ENCODE data around the gene GSPT1.

The GSPT1 gene

GRCh38 chr16:11851294-11852091 lies 64.3 kb downstream of the GSPT1 start, which contains the start of gene RSL1D1:
TSS of gene RSL1D1 (minus strand) at chr16:11851542. CDS start at chr16:11851512, 30 bp downstream.
- TF ChIP-seq TAF1 (IDR thresholded peaks at IDR 0.05; ENCODE audit: borderline replicate concordance, insufficient read depth, low read length), result peak; percentile 88
- no peak for TF ChIP-seq SIN3A (IDR thresholded peaks at IDR 0.05; ENCODE audit: borderline replicate concordance, insufficient read depth, low read length)
- TF ChIP-seq REST (IDR thresholded peaks at IDR 0.05; ENCODE audit: insufficient read depth in 1 of 2, low read depth in 2 of 2, low read length in 2 of 2), result peak; percentile 31 to 42; a peak in 1 of 4 replicates
- TF ChIP-seq POLR2AphosphoS5 (IDR thresholded peaks at IDR 0.05; ENCODE audit: low read depth, low read length), result peak; percentile 97

- no peak for TF ChIP-seq SIN3A (IDR thresholded peaks at IDR 0.05; ENCODE audit: borderline replicate concordance, insufficient read depth, low read length)
- TF ChIP-seq TAF1 (IDR thresholded peaks at IDR 0.05; ENCODE audit: borderline replicate concordance, insufficient read depth, low read length), result no peak
- TF ChIP-seq FOXP2 (optimal IDR thresholded peaks at IDR 0.05; ENCODE audit: borderline replicate concordance, extremely low read depth, extremely low read length, insufficient read depth), result no peak
- TF ChIP-seq REST (IDR thresholded peaks at IDR 0.05; ENCODE audit: insufficient read depth in 1 of 2, low read depth in 2 of 2, low read length in 2 of 2), result no peak
Measured at GRCh38 chr16:11848842-11849241, 66.9 kb downstream of the GSPT1 start.

GRCh38 chr16:11844499-11844898 lies 71.3 kb downstream of the GSPT1 start:
- no peak for TF ChIP-seq TAF1 (IDR thresholded peaks at IDR 0.05; ENCODE audit: borderline replicate concordance, insufficient read depth, low read length)
- TF ChIP-seq FOXP2 (optimal IDR thresholded peaks at IDR 0.05; ENCODE audit: borderline replicate concordance, extremely low read depth, extremely low read length, insufficient read depth), result no peak
- TF ChIP-seq SIN3A (IDR thresholded peaks at IDR 0.05; ENCODE audit: borderline replicate concordance, insufficient read depth, low read length), result no peak
- TF ChIP-seq POLR2AphosphoS5 (IDR thresholded peaks at IDR 0.05; ENCODE audit: low read depth, low read length), result no peak
- no peak for TF ChIP-seq REST (IDR thresholded peaks at IDR 0.05; ENCODE audit: insufficient read depth in 1 of 2, low read depth in 2 of 2, low read length in 2 of 2)

GRCh38 chr16:11843861-11844260 lies 71.9 kb downstream of the GSPT1 start:
- peak; percentile 36; the same call in 1 of the 2 replicates for TF ChIP-seq POLR2AphosphoS5 (IDR thresholded peaks at IDR 0.05; ENCODE audit: low read depth, low read length)
- no peak for TF ChIP-seq REST (IDR thresholded peaks at IDR 0.05; ENCODE audit: insufficient read depth in 1 of 2, low read depth in 2 of 2, low read length in 2 of 2)
- TF ChIP-seq TAF1 (IDR thresholded peaks at IDR 0.05; ENCODE audit: borderline replicate concordance, insufficient read depth, low read length), result no peak
